HEK293 (cell line): ENCODE results near the gene RAMP1.

Experiments used
- SETDB1 ChIP-seq: IDR thresholded peaks from one replicate; pipeline ENCODE4 v1.6.1; 2017; ENCODE audit warnings: mild to moderate bottlenecking, low read length, moderate library complexity, mixed read lengths; ENCODE audit not compliant: insufficient read length
- ZNF221 ChIP-seq: fragments of 450-650 bp; formaldehyde crosslinking; IDR thresholded peaks from 2 replicates; pipeline ENCODE4 v1.5.1; 2017; ENCODE audit warnings: missing biosample characterization, missing genetic modification characterization, borderline replicate concordance
- ZNF335 ChIP-seq: fragments of 450-650 bp; formaldehyde crosslinking; conservative IDR thresholded peaks from 2 replicates; pipeline ENCODE4 v1.5.1; 2016; ENCODE audit warnings: missing biosample characterization, missing genetic modification characterization
- ZNF354C ChIP-seq: fragments of 450-650 bp; formaldehyde crosslinking; IDR thresholded peaks from 2 replicates; pipeline ENCODE4 v1.5.1; 2016; ENCODE audit warnings: missing biosample characterization, missing genetic modification characterization, low read depth, borderline replicate concordance
- ZNF514 ChIP-seq: fragments of 450-650 bp; formaldehyde crosslinking; IDR thresholded peaks from 2 replicates; pipeline ENCODE4 v1.5.1; 2016; ENCODE audit warnings: missing biosample characterization, missing genetic modification characterization
- ZNF792 ChIP-seq: fragments of 450-650 bp; formaldehyde crosslinking; IDR thresholded peaks from 2 replicates; pipeline ENCODE4 v1.5.1; 2016; ENCODE audit warnings: missing biosample characterization, missing genetic modification characterization
- TF ChIP-seq, protein P1 (sequence below): fragments of 450-650 bp; formaldehyde crosslinking; IDR thresholded peaks from 2 replicates; pipeline ENCODE4 v1.5.1; 2016; ENCODE audit warnings: missing biosample characterization, missing genetic modification characterization
- TF ChIP-seq, protein P2 (sequence below): fragments of 450-650 bp; formaldehyde crosslinking; IDR thresholded peaks from 2 replicates; pipeline ENCODE4 v1.5.1; 2016; ENCODE audit warnings: missing biosample characterization, missing genetic modification characterization

DNA sequence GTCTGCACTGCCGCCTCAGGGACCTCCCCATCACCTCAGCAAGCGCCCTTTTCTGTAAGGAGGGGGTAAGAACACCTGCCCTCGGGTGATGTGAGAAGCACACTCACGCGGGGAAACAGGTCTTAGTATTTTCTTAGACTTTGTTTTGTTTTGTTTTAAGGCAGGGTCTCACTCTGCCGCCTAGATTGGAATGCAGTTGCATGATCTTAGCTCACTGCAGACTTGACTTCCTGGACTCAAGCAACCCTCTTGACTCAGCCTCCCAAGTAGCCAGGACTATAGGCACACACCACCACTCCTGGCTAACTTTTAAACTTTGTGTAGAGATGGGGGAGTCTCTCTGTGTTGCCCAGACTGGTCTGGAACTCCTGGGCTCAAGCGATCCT, 37.1 kb downstream of the RAMP1 start:
- TF ChIP-seq ZNF514 (tag by site-specific recombination): no peak
- TF ChIP-seq, protein P1, sequence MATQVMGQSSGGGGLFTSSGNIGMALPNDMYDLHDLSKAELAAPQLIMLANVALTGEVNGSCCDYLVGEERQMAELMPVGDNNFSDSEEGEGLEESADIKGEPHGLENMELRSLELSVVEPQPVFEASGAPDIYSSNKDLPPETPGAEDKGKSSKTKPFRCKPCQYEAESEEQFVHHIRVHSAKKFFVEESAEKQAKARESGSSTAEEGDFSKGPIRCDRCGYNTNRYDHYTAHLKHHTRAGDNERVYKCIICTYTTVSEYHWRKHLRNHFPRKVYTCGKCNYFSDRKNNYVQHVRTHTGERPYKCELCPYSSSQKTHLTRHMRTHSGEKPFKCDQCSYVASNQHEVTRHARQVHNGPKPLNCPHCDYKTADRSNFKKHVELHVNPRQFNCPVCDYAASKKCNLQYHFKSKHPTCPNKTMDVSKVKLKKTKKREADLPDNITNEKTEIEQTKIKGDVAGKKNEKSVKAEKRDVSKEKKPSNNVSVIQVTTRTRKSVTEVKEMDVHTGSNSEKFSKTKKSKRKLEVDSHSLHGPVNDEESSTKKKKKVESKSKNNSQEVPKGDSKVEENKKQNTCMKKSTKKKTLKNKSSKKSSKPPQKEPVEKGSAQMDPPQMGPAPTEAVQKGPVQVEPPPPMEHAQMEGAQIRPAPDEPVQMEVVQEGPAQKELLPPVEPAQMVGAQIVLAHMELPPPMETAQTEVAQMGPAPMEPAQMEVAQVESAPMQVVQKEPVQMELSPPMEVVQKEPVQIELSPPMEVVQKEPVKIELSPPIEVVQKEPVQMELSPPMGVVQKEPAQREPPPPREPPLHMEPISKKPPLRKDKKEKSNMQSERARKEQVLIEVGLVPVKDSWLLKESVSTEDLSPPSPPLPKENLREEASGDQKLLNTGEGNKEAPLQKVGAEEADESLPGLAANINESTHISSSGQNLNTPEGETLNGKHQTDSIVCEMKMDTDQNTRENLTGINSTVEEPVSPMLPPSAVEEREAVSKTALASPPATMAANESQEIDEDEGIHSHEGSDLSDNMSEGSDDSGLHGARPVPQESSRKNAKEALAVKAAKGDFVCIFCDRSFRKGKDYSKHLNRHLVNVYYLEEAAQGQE (tag by site-specific recombination): no peak
- TF ChIP-seq SETDB1: no peak
- TF ChIP-seq ZNF221 (tag by site-specific recombination): no peak
- TF ChIP-seq, protein P2, sequence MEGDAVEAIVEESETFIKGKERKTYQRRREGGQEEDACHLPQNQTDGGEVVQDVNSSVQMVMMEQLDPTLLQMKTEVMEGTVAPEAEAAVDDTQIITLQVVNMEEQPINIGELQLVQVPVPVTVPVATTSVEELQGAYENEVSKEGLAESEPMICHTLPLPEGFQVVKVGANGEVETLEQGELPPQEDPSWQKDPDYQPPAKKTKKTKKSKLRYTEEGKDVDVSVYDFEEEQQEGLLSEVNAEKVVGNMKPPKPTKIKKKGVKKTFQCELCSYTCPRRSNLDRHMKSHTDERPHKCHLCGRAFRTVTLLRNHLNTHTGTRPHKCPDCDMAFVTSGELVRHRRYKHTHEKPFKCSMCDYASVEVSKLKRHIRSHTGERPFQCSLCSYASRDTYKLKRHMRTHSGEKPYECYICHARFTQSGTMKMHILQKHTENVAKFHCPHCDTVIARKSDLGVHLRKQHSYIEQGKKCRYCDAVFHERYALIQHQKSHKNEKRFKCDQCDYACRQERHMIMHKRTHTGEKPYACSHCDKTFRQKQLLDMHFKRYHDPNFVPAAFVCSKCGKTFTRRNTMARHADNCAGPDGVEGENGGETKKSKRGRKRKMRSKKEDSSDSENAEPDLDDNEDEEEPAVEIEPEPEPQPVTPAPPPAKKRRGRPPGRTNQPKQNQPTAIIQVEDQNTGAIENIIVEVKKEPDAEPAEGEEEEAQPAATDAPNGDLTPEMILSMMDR: no peak
- no peak for TF ChIP-seq ZNF335 (tag by site-specific recombination)
- no peak for TF ChIP-seq ZNF792 (tag by site-specific recombination)
- TF ChIP-seq ZNF354C (tag by site-specific recombination): no peak
